Endothelial cell (in vitro differentiated cells): ENCODE data around the gene BCAM. TPM values are rescaled to one million over a fixed set of nuclear protein-coding genes. Genes with fewer than 3 reads are reported as not detected.

ENCODE experiments used
- DNase-seq: peaks from one replicate; pipeline ENCODE4 v3.0.0; 2021; ENCODE audit warnings: low spot score
- H3K27ac Mint-ChIP-seq: one replicate; pipeline ENCODE4 v1.8.0; 2021; ENCODE audit warnings: mixed read lengths, inconsistent platforms; ENCODE audit not compliant: unreplicated experiment
- H3K27me3 Mint-ChIP-seq: one replicate; pipeline ENCODE4 v1.8.0; 2021; ENCODE audit warnings: mild to moderate bottlenecking, moderate library complexity, mixed read lengths, inconsistent platforms; ENCODE audit not compliant: unreplicated experiment
- H3K36me3 Mint-ChIP-seq: one replicate; pipeline ENCODE4 v1.8.0; 2021; ENCODE audit warnings: mild to moderate bottlenecking, low read depth, mixed read lengths, inconsistent platforms; ENCODE audit not compliant: unreplicated experiment
- H3K4me1 Mint-ChIP-seq: one replicate; pipeline ENCODE4 v1.8.0; 2021; ENCODE audit warnings: mild to moderate bottlenecking, mixed read lengths, inconsistent platforms; ENCODE audit not compliant: unreplicated experiment
- H3K4me3 Mint-ChIP-seq: one replicate; pipeline ENCODE4 v1.8.0; 2021; ENCODE audit warnings: mild to moderate bottlenecking, mixed read lengths, inconsistent platforms; ENCODE audit not compliant: unreplicated experiment
- H3K9me3 Mint-ChIP-seq: one replicate; pipeline ENCODE4 v1.8.0; 2021; ENCODE audit warnings: mixed read lengths, inconsistent platforms; ENCODE audit not compliant: unreplicated experiment
- total RNA-seq: library from RNA; stranded (reverse); fragmentation: NEBNext Ultra II Directional; extraction: Animal tissue kit (Norgen Biotek cat#: 25700); gene quantifications from one replicate; pipeline ENCODE4 v1.2.1, GENCODE V29; 2021; ENCODE audit not compliant: unreplicated experiment
- TF ChIP-seq, protein P1 (sequence below): fragments of 200-600 bp; sonication (generic); IDR thresholded peaks from one replicate; pipeline ENCODE4 v1.5.0; 2021; ENCODE audit warnings: antibody characterized with exemption; ENCODE audit not compliant: unreplicated experiment

The BCAM gene
- total RNA-seq, 1 donor from 2014 or later, result 6.9 TPM

DNA sequence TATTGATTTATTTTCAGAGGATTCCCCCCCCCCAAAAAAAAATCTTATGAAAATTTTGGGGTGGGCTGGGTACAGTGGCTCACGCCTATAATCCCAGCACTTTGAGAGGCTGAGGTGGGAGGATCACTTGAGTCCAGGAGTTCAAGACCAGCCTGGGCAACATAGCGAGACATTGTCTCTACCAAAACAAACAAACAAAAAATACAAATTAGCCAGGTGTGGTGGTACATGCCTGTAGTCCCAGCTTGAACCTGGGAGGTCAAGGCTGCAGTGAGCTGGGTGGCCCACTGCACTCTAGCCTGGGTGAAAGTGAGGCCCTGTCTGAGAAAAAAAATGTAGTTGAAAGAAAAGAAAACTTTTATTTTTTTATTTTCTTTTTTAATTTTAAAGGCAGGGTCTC lies 55.1 kb downstream of the BCAM start:
- DNase-seq, result no peak
- no peak overlapping the region for H3K4me3 Mint-ChIP-seq
- peaks cover 7% of the 10 kb centered on the region for H3K27me3 Mint-ChIP-seq
- H3K27ac Mint-ChIP-seq, result no peak overlapping the region
- TF ChIP-seq, protein P1, sequence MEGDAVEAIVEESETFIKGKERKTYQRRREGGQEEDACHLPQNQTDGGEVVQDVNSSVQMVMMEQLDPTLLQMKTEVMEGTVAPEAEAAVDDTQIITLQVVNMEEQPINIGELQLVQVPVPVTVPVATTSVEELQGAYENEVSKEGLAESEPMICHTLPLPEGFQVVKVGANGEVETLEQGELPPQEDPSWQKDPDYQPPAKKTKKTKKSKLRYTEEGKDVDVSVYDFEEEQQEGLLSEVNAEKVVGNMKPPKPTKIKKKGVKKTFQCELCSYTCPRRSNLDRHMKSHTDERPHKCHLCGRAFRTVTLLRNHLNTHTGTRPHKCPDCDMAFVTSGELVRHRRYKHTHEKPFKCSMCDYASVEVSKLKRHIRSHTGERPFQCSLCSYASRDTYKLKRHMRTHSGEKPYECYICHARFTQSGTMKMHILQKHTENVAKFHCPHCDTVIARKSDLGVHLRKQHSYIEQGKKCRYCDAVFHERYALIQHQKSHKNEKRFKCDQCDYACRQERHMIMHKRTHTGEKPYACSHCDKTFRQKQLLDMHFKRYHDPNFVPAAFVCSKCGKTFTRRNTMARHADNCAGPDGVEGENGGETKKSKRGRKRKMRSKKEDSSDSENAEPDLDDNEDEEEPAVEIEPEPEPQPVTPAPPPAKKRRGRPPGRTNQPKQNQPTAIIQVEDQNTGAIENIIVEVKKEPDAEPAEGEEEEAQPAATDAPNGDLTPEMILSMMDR, result no peak
- H3K4me1 Mint-ChIP-seq, result peaks cover 20% of the 10 kb centered on the region
- no peaks in the 10 kb centered on the region for H3K9me3 Mint-ChIP-seq
- H3K36me3 Mint-ChIP-seq, result peaks cover 43% of the 10 kb centered on the region

DNA sequence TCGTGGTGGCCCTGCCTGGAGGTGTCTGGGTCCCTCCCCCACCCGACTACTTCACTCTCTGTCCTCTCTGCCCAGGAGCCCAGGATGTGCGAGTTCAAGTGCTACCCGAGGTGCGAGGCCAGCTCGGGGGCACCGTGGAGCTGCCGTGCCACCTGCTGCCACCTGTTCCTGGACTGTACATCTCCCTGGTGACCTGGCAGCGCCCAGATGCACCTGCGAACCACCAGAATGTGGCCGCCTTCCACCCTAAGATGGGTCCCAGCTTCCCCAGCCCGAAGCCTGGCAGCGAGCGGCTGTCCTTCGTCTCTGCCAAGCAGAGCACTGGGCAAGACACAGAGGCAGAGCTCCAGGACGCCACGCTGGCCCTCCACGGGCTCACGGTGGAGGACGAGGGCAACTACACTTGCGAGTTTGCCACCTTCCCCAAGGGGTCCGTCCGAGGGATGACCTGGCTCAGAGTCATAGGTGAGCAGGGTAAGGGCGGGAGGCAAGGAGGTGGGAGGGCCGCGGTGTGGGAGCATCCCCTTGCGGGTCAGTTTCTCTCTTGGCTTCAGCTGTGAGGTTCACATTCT lies 56.4 kb downstream of the BCAM start:
- Mint-ChIP-seq H3K4me1 (peaks cover 27% of the 10 kb centered on the region), H3K27me3 (peaks cover 11% of the 10 kb centered on the region), H3K36me3 (peaks cover 45% of the 10 kb centered on the region), H3K27ac (no peak overlapping the region), H3K4me3 (peak overlapping the region; percentile 83), H3K9me3 (no peaks in the 10 kb centered on the region)
- TF ChIP-seq, protein P1, result no peak
- DNase-seq, result no peak

DNA sequence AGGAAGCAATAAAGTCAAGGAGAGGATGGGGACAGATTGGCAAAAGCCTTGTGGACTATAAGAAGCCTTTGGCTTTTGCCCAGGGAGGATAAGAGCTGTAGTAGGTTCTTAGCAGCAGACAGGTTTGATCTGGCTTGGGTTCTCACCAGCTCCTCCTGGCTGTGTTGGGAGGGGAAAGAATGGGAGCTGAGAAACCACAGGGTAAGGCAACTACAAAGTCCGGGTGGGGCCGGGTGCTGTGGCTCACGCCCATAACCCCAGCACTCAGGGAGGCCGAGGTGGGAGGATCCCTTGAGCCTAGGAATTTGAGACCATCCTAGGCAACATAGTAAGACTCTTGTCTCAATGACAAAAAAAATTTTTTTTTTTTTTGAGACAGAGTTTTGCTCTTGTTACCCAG lies 57.8 kb downstream of the BCAM start:
- Mint-ChIP-seq H3K4me3 (no peak overlapping the region), H3K36me3 (peaks cover 38% of the 10 kb centered on the region), H3K27me3 (peaks cover 11% of the 10 kb centered on the region), H3K4me1 (peaks cover 35% of the 10 kb centered on the region), H3K9me3 (no peaks in the 10 kb centered on the region), H3K27ac (peak overlapping the region; percentile 62)
- DNase-seq, result no peak
- TF ChIP-seq, protein P1, result no peak

DNA sequence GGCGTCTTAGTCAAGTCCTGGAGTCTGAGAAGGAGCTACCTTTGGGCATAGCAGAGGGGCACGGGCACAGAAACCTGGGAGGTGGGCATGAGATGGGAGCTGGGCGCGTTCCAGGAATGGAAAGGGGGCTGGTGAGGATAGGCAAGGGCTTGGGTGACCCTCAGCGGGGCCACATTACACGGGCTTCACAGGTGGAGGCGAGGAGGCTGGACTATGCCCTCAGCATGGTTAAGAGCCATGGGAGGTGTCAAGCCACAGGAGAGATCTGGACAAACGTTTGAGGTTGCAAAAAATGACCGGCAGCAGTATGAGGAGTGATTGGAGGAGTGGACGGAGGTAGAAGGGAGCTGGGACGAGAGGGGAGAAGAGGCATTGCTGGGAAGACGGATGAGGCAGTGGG lies 58.7 kb downstream of the BCAM start:
- TF ChIP-seq, protein P1, result no peak
- H3K27me3 Mint-ChIP-seq, result peaks cover 11% of the 10 kb centered on the region
- H3K27ac Mint-ChIP-seq, result peak overlapping the region; percentile 45
- no peak for DNase-seq
- peaks cover 44% of the 10 kb centered on the region for H3K36me3 Mint-ChIP-seq
- H3K4me1 Mint-ChIP-seq, result peaks cover 44% of the 10 kb centered on the region
- peak overlapping the region; percentile 65 for H3K4me3 Mint-ChIP-seq
- no peaks in the 10 kb centered on the region for H3K9me3 Mint-ChIP-seq

DNA sequence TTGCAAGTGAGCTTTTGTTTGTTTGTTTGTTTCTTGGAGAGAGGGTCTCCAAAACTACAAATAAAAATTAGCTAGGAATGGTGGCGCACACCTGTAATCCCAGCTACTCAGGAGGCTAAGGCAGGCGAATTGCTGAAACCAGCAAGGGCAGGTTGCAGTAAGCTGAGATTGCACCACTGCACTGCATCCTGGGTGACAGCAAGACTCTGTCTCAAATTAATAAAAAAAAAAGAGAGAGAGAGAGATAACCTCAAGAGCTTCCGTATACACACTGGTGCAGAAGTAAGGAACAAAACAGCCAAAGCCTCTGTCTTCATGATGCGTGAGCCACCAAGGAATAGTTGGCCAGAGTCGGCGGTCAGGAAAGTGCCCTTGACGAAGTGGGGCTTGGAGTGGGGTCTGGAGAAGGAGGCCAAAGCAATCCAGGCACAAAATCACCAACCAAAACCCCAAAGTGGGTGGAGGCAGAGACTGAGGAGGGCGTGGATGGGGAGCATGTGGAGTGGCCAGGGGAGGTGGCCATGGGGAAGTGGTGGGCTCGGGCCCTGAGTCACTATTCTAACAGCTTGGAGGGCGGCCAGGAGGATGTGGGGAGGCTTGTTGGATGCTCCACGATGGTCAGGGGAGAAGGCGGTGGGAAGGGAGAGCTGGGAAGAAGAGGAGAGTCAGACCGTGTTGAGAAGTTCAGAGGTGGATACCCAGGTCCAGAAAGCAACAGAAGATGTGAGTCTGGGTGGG lies 61.0 kb downstream of the BCAM start:
- Mint-ChIP-seq H3K9me3 (no peaks in the 10 kb centered on the region), H3K27me3 (peaks cover 24% of the 10 kb centered on the region), H3K36me3 (peaks cover 61% of the 10 kb centered on the region), H3K4me1 (peaks cover 55% of the 10 kb centered on the region), H3K27ac (peak overlapping the region; percentile 67), H3K4me3 (peak overlapping the region; percentile 80)
- TF ChIP-seq, protein P1, result no peak
- no peak for DNase-seq
